ENCODE results near the gene NXPE4.

- TF ChIP-seq CTCF (IDR thresholded peaks at IDR 0.05; ENCODE audit: insufficient read depth, low read length): no peak
- TF ChIP-seq POLR2AphosphoS5 (IDR thresholded peaks at IDR 0.05; ENCODE audit: low read depth): no peak
Observed at GRCh38 chr11:114610984-114611944, 15.7 kb upstream of the NXPE4 start.

Data from HL-60 (cell line).